ENCODE measurements around the gene MT1G. TPM values are rescaled to one million over a fixed set of nuclear protein-coding genes. Genes with fewer than 3 reads are reported as not detected.
A peak's percentile ranks its signal among the peaks of the same experiment; 100 is the strongest.

Gene MT1G
- total RNA-seq, 1 donor from 2014 or later = 23.7 TPM

- intact Hi-C loops (cut with DNase I) = no loop called here
- H3K36me3 ChIP-seq = no peaks in the 10 kb centered on the region
- no peak overlapping the region for H3K27ac ChIP-seq
- ATAC-seq = no peak
- TF ChIP-seq, protein P1, sequence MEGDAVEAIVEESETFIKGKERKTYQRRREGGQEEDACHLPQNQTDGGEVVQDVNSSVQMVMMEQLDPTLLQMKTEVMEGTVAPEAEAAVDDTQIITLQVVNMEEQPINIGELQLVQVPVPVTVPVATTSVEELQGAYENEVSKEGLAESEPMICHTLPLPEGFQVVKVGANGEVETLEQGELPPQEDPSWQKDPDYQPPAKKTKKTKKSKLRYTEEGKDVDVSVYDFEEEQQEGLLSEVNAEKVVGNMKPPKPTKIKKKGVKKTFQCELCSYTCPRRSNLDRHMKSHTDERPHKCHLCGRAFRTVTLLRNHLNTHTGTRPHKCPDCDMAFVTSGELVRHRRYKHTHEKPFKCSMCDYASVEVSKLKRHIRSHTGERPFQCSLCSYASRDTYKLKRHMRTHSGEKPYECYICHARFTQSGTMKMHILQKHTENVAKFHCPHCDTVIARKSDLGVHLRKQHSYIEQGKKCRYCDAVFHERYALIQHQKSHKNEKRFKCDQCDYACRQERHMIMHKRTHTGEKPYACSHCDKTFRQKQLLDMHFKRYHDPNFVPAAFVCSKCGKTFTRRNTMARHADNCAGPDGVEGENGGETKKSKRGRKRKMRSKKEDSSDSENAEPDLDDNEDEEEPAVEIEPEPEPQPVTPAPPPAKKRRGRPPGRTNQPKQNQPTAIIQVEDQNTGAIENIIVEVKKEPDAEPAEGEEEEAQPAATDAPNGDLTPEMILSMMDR (IDR thresholded peaks at IDR 0.05) = no peak
- no peak for DNase-seq
- no peak overlapping the region for H3K4me3 ChIP-seq
- no peaks in the 10 kb centered on the region for H3K27me3 ChIP-seq
- H3K9me3 ChIP-seq = no peaks in the 10 kb centered on the region
- H3K4me1 ChIP-seq = no peaks in the 10 kb centered on the region
Observed at GRCh38 chr16:56690420-56691122, 22.7 kb upstream of the MT1G start.

GRCh38 chr16:56689171-56689570, 21.3 kb upstream of the MT1G start:
- Histone ChIP-seq H3K27ac (no peak overlapping the region), H3K4me1 (peaks cover 2% of the 10 kb centered on the region), H3K27me3 (no peaks in the 10 kb centered on the region), H3K4me3 (no peak overlapping the region), H3K9me3 (no peaks in the 10 kb centered on the region), H3K36me3 (no peaks in the 10 kb centered on the region)
- intact Hi-C loops (cut with DNase I) = no loop called here
- TF ChIP-seq, protein P1 (IDR thresholded peaks at IDR 0.05) = no peak
- DNase-seq = no peak
- no peak for ATAC-seq

GRCh38 chr16:56688762-56689161, 20.9 kb upstream of the MT1G start:
- intact Hi-C loops (cut with DNase I) = no loop called here
- TF ChIP-seq, protein P1 (IDR thresholded peaks at IDR 0.05) = no peak
- Histone ChIP-seq H3K9me3 (no peaks in the 10 kb centered on the region), H3K27ac (no peak overlapping the region), H3K27me3 (no peaks in the 10 kb centered on the region), H3K4me3 (no peak overlapping the region), H3K4me1 (peaks cover 6% of the 10 kb centered on the region), H3K36me3 (no peaks in the 10 kb centered on the region)
- ATAC-seq (no peak), DNase-seq (no peak)

DNA sequence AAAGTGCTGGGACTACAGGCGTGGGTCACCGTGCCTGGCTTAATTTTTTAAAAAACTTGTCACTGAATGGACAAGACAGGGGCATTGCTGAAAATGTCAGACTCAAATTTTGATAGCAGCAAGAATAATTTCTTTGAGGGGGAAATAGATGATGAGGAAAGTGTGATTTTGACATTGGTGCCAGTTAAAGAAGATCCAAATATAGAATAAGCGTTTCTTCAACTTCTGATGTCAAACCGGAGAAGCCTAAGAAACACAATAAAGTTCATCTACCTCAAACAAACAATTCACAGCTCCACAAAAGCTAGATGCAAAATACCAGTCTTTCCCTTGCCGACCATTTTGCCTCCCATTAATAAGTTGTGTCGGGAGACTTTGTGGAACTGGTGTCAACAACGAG, 18.9 kb upstream of the MT1G start:
- TF ChIP-seq, protein P1 (IDR thresholded peaks at IDR 0.05) = no peak
- intact Hi-C loops (cut with DNase I) = no loop called here

DNA sequence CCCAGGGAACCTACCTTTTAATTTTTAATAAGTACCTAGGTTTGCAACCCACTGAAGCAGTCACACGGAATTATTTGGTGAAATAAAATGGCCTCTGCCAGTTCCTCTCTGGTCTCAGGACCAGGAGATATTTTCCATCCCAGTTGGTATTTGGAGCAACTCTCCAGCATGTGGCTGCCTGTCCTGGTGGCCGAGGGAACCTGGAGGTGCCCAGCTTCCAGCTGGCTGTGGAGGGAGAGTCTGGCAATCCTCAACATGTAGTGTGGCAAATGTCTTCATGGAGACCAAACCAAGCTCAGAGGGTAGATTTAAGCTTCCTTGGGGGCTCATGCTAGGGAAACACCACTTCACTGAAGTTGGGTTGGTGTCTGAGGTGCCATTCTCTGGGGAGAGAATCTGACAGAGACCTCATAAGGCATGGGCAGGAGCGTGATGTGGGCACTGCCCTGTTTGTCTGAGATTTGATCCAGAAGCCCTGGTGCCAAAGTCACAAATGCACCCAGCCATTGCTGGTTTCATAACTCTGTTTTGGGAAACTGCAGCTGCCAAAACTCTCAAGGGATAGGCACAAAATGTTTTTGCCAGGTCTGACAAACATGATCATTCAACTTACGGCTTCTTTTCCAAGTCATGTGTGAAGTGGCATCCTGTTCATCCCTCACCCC, 17.2 kb upstream of the MT1G start:
- Histone ChIP-seq H3K4me3 (peak overlapping the region; percentile 10), H3K9me3 (no peaks in the 10 kb centered on the region), H3K27me3 (no peaks in the 10 kb centered on the region), H3K4me1 (peaks cover 23% of the 10 kb centered on the region), H3K36me3 (no peaks in the 10 kb centered on the region), H3K27ac (peak overlapping the region; percentile 24)
- ATAC-seq (no peak), DNase-seq (no peak)
- TF ChIP-seq, protein P1 (IDR thresholded peaks at IDR 0.05) = no peak
- intact Hi-C loops (cut with DNase I) = no loop called here

More for the DNA sequence above, 18.9 kb upstream of the MT1G start:
- H3K36me3 ChIP-seq = no peaks in the 10 kb centered on the region
- no peaks in the 10 kb centered on the region for H3K27me3 ChIP-seq
- no peaks in the 10 kb centered on the region for H3K9me3 ChIP-seq
- ATAC-seq (no peak), DNase-seq (no peak)
- H3K4me3 ChIP-seq = no peak overlapping the region
- no peak overlapping the region for H3K27ac ChIP-seq
- H3K4me1 ChIP-seq = peaks cover 22% of the 10 kb centered on the region

All from upper lobe of right lung (tissue), 1 donor.